ENCODE data around the gene PPM1E. TPM values are rescaled to one million over a fixed set of nuclear protein-coding genes. Genes with fewer than 3 reads are reported as not detected.

PPM1E gene
- polyA plus RNA-seq, 1 experiment, result 0.02 TPM

DNA sequence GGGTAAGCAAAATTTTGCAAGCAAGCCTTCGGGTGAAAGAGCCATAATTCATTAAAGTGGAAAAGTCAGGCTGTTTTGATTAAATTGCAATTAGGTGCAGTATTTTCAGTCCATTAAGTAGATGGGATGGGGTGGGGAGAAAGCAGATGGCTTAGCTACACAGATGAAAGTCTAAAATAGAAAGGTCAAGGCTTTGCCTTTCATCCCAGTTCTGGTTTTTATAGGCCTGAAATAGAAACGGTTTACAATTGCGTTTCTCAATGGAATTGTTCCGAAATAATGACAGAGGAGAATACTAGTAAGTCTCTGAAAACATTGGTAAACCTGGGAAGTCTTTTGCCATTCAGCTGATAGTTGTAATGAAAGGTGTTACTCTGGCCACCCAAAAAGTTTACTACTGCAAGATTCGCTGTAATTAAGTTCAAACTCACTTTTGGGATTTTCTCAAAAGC lies 1.5 kb downstream of the PPM1E start:
- no peaks in the 10 kb centered on the region for H3K36me3 ChIP-seq (ENCODE audit: control insufficient read depth, insufficient read depth, low read length)
- TF ChIP-seq, protein P1, sequence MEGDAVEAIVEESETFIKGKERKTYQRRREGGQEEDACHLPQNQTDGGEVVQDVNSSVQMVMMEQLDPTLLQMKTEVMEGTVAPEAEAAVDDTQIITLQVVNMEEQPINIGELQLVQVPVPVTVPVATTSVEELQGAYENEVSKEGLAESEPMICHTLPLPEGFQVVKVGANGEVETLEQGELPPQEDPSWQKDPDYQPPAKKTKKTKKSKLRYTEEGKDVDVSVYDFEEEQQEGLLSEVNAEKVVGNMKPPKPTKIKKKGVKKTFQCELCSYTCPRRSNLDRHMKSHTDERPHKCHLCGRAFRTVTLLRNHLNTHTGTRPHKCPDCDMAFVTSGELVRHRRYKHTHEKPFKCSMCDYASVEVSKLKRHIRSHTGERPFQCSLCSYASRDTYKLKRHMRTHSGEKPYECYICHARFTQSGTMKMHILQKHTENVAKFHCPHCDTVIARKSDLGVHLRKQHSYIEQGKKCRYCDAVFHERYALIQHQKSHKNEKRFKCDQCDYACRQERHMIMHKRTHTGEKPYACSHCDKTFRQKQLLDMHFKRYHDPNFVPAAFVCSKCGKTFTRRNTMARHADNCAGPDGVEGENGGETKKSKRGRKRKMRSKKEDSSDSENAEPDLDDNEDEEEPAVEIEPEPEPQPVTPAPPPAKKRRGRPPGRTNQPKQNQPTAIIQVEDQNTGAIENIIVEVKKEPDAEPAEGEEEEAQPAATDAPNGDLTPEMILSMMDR (IDR thresholded peaks at IDR 0.05; ENCODE audit: insufficient read depth, low read depth, low read length), result no peak
- no peak overlapping the region for H3K4me3 ChIP-seq (ENCODE audit: low read depth, low read length)
- no peak for DNase-seq (ENCODE audit: low read depth)
- CTCF ChIA-PET, result no interaction called here
- H3K27me3 ChIP-seq (ENCODE audit: control insufficient read depth, insufficient read depth, low read length), result peaks cover 19% of the 10 kb centered on the region
- POLR2A ChIA-PET, result no interaction called here

DNA sequence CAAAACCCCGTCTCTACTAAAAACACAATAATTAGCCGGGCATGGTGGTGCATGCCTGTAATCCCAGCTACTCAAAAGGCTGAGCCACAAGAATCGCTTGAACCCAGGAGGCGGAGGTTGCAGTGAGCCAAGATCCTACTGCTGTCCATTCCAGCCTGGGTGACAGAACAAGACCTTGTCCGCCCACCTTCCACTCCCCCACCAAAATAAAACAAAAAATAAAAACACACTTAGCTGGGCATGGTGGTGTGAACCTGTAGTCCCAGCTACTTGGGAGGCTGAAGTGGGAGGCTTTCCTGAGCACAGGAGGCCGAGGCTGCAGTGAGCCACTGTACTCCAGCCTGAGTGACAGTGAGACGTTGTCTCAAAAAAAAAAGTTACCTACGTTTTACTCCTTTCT lies 3.2 kb downstream of the PPM1E start:
- Histone ChIP-seq H3K27me3 (ENCODE audit: control insufficient read depth, insufficient read depth, low read length) (peaks cover 19% of the 10 kb centered on the region), H3K36me3 (ENCODE audit: control insufficient read depth, insufficient read depth, low read length) (no peaks in the 10 kb centered on the region), H3K4me3 (ENCODE audit: low read depth, low read length) (no peak overlapping the region)
- POLR2A ChIA-PET, result no interaction called here
- TF ChIP-seq, protein P1 (IDR thresholded peaks at IDR 0.05; ENCODE audit: insufficient read depth, low read depth, low read length), result no peak
- CTCF ChIA-PET, result no interaction called here
- DNase-seq (ENCODE audit: low read depth), result no peak

DNA sequence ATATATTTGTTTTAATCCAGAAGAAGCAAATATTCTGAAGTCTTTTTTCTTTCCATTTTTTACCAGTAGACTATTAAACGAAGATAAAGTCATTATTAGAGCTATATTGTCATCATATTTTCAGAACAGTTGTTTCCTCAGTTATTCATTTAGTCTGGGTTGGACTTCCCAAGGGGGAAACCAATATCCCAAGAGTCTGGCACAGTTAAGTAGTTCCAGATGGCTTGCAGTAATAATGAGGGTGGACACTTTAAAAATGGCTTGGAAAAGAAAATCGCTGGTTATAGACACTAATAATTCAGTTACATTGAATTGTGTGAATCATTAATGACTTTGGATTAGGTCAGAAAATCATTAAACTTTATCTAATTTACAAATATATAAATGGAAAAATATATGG lies 3.9 kb downstream of the PPM1E start:
- Histone ChIP-seq H3K4me3 (ENCODE audit: low read depth, low read length) (no peak overlapping the region), H3K36me3 (ENCODE audit: control insufficient read depth, insufficient read depth, low read length) (no peaks in the 10 kb centered on the region), H3K27me3 (ENCODE audit: control insufficient read depth, insufficient read depth, low read length) (peaks cover 19% of the 10 kb centered on the region)
- TF ChIP-seq, protein P1 (IDR thresholded peaks at IDR 0.05; ENCODE audit: insufficient read depth, low read depth, low read length), result no peak
- CTCF ChIA-PET, result no interaction called here
- DNase-seq (ENCODE audit: low read depth), result no peak
- POLR2A ChIA-PET, result no interaction called here

DNA sequence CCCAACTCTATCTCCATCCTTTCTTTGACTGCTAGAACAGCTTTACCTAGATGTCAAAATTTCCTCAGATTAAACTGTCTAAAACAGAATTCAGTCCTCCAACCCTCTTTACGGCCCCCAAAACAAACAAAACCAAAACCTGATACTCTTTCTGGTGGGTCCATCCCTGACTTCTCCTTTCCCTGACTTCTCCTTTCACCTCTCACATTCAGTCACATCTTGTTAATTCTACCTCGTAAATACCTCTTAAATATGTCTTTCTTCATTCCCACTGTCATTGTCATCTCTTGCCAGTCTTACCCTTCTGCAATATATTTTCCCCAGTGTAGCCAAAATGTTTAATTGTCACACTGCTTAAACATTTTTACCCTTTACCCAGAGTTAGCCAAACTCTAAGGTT lies 4.6 kb downstream of the PPM1E start:
- POLR2A ChIA-PET, result no interaction called here
- Histone ChIP-seq H3K4me3 (ENCODE audit: low read depth, low read length) (no peak overlapping the region), H3K36me3 (ENCODE audit: control insufficient read depth, insufficient read depth, low read length) (no peaks in the 10 kb centered on the region), H3K27me3 (ENCODE audit: control insufficient read depth, insufficient read depth, low read length) (peaks cover 19% of the 10 kb centered on the region)
- DNase-seq (ENCODE audit: low read depth), result no peak
- TF ChIP-seq, protein P1 (IDR thresholded peaks at IDR 0.05; ENCODE audit: insufficient read depth, low read depth, low read length), result no peak
- CTCF ChIA-PET, result interaction anchor here (1.2 kb wide), 1 partner anchor 17 kb away, joined by 3 read pairs; no protein-coding TSS in a partner anchor

DNA sequence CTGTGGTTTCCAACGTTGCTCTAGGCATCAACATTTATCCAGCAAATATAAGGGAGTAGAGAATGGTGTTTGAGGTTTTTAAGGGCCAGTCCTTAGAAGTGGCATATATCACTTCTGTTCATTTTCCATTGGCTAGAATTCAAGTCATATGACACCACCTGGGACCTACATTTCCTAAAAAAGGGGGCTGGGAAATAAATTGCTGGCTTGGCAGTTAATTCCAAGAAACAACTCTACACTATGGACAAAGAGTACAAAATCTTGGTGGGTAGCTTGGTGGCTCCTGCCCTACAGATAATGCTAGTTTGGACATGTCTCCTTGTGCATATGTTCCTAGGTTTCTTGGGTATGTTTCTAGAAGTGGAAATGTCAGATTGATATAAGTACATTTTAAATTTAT lies 7.6 kb downstream of the PPM1E start:
- no peak overlapping the region for H3K4me3 ChIP-seq (ENCODE audit: low read depth, low read length)
- no peak for DNase-seq (ENCODE audit: low read depth)
- CTCF ChIA-PET, result no interaction called here
- H3K36me3 ChIP-seq (ENCODE audit: control insufficient read depth, insufficient read depth, low read length), result no peaks in the 10 kb centered on the region
- POLR2A ChIA-PET, result no interaction called here
- TF ChIP-seq, protein P1 (IDR thresholded peaks at IDR 0.05; ENCODE audit: insufficient read depth, low read depth, low read length), result no peak
- H3K27me3 ChIP-seq (ENCODE audit: control insufficient read depth, insufficient read depth, low read length), result peaks cover 11% of the 10 kb centered on the region
